H1 (cell line): ENCODE measurements around the gene UBE2E2. TPM values are rescaled to one million over a fixed set of nuclear protein-coding genes. Genes with fewer than 3 reads are reported as not detected.
A peak's percentile ranks its signal among the peaks of the same experiment; 100 is the strongest.

ENCODE experiments used
- CTCF ChIA-PET: fragments of 300-600 bp; sonication (Branson Sonifier 250); formaldehyde crosslinking; loops from one replicate; lab custom pipeline; 2021; ENCODE audit not compliant: partially characterized antibody; lab: Charles Lee
- POLR2A ChIA-PET: fragments of 300-600 bp; sonication (Branson Sonifier 250); formaldehyde crosslinking; loops from one replicate; lab custom pipeline; 2021; ENCODE audit warnings: inconsistent platforms; ENCODE audit not compliant: partially characterized antibody; lab: Charles Lee
- DNase-seq, 2 experiments: peaks; one replicate each; pipeline versions ENCODE4 v3.0.0 to v3.0.0-alpha.2; 2010 to 2022; ENCODE audit warnings: low spot score in 2 of 2, low read depth in 1 of 2, mixed read lengths in 1 of 2
- FAIRE-seq: peaks from 2 replicates; lab custom pipeline; 2011; peaks lifted over from hg19 to GRCh38; lab: Jason Lieb, UNC
- H2AFZ ChIP-seq: 2 replicates; pipeline ENCODE4 v1.8.1; 2012; ENCODE audit warnings: low read length, inconsistent platforms
- H2AK5ac ChIP-seq: 2 replicates; pipeline ENCODE4 v1.6.1; 2013; ENCODE audit warnings: low read depth, low read length
- H2BK120ac ChIP-seq: replicated peaks from 2 replicates; pipeline ENCODE3; 2013; ENCODE audit warnings: low read depth, low read length, inconsistent platforms
- H2BK12ac ChIP-seq: 2 replicates; pipeline ENCODE4 v1.6.1; 2013; ENCODE audit warnings: low read depth, low read length
- H2BK15ac ChIP-seq: 2 replicates; pipeline ENCODE4 v1.6.1; 2013; ENCODE audit warnings: low read length
- H2BK20ac ChIP-seq: 2 replicates; pipeline ENCODE4 v1.6.1; 2013; ENCODE audit warnings: low read length
- H2BK5ac ChIP-seq: 2 replicates; pipeline ENCODE4 v1.6.1; 2013; ENCODE audit warnings: low read depth, low read length
- H3K14ac ChIP-seq: 2 replicates; pipeline ENCODE4 v1.6.1; 2013; ENCODE audit warnings: inconsistent platforms; ENCODE audit not compliant: insufficient read length
- H3K18ac ChIP-seq: 2 replicates; pipeline ENCODE4 v1.6.1; 2013; ENCODE audit warnings: low read length; ENCODE audit errors: extremely low read depth
- H3K23ac ChIP-seq: 2 replicates; pipeline ENCODE4 v1.6.1; 2013; ENCODE audit warnings: inconsistent platforms; ENCODE audit not compliant: insufficient read length
- H3K23me2 ChIP-seq: 2 replicates; pipeline ENCODE4 v1.6.1; 2013; ENCODE audit warnings: low read depth, low read length
- H3K27ac ChIP-seq: 2 replicates; pipeline ENCODE4 v1.6.1; 2011; ENCODE audit warnings: low read depth, low read length, inconsistent platforms
- H3K27me3 ChIP-seq, 4 experiments: replicated peaks in 1 of 4; 1 replicate in 1 of 4; 2 replicates in 3 of 4; pipeline versions ENCODE4 v1.6.1 to v1.8.1; 2011 to 2013; ENCODE audit warnings: low read length in 3 of 4, mild to moderate bottlenecking in 3 of 4, inconsistent platforms in 2 of 4, mixed read lengths in 2 of 4, moderate library complexity in 1 of 4; ENCODE audit not compliant: control insufficient read depth in 3 of 4, insufficient read depth in 3 of 4; ENCODE audit errors: extremely low read depth in 1 of 4
- H3K36me3 ChIP-seq, 4 experiments: 2 replicates each; pipeline versions ENCODE4 v1.6.1 to v1.8.1; 2011 to 2013; ENCODE audit warnings: mild to moderate bottlenecking in 4 of 4, low read length in 3 of 4, moderate library complexity in 2 of 4, control low read depth in 1 of 4, inconsistent platforms in 1 of 4; ENCODE audit not compliant: insufficient read depth in 4 of 4, control insufficient read depth in 2 of 4
- H3K4ac ChIP-seq: replicated peaks from 2 replicates; pipeline ENCODE3; 2013; ENCODE audit warnings: low read length, low read depth, mixed read lengths, inconsistent platforms; ENCODE audit not compliant: insufficient read length
- H3K4me1 ChIP-seq, 4 experiments: replicated peaks in 1 of 4; 1 replicate in 1 of 4; 2 replicates in 3 of 4; pipeline versions ENCODE4 v1.6.1 to v1.8.1; 2011 to 2013; ENCODE audit warnings: low read length in 3 of 4, inconsistent platforms in 2 of 4, mixed read lengths in 1 of 4; ENCODE audit not compliant: insufficient read depth in 4 of 4, control insufficient read depth in 3 of 4
- H3K4me2 ChIP-seq, 2 experiments: 2 replicates each; pipeline versions ENCODE4 v1.6.1 to v1.8.1; 2011 to 2013; ENCODE audit warnings: low read depth in 2 of 2, low read length in 2 of 2, control low read depth in 1 of 2, inconsistent platforms in 1 of 2, mild to moderate bottlenecking in 1 of 2; ENCODE audit not compliant: insufficient read depth in 1 of 2
- H3K4me3 ChIP-seq, 4 experiments: fragments of 200-600, 300-600 bp in 1 of 4; sonication (generic), shearing (Covaris generic), sonication (Bioruptor Twin) in 1 of 4; 2 replicates each; pipeline versions ENCODE4 v1.5.1 to v1.8.1; 2011 to 2016; ENCODE audit warnings: low read length in 4 of 4, low read depth in 3 of 4, control low read depth in 2 of 4, inconsistent platforms in 2 of 4, mild to moderate bottlenecking in 2 of 4, mixed read lengths in 1 of 4, moderate library complexity in 1 of 4; ENCODE audit not compliant: insufficient read depth in 2 of 4; ENCODE audit errors: extremely low read depth in 1 of 4
- H3K56ac ChIP-seq: replicated peaks from 2 replicates; pipeline ENCODE3; 2013; ENCODE audit warnings: low read depth, mild to moderate bottlenecking, mixed read lengths, low read length, inconsistent platforms; ENCODE audit not compliant: insufficient read length
- H3K79me1 ChIP-seq: 2 replicates; pipeline ENCODE4 v1.6.1; 2013; ENCODE audit warnings: low read depth, low read length, control low read depth
- H3K79me2 ChIP-seq, 2 experiments: 2 replicates each; pipeline versions ENCODE4 v1.6.1 to v1.8.1; 2012 to 2013; ENCODE audit warnings: low read length in 2 of 2, mild to moderate bottlenecking in 2 of 2, inconsistent platforms in 1 of 2; ENCODE audit not compliant: insufficient read depth in 2 of 2, control insufficient read depth in 1 of 2
- H3K9ac ChIP-seq, 4 experiments: replicated peaks in 1 of 4; 1 replicate in 1 of 4; 2 replicates in 3 of 4; pipeline versions ENCODE4 v1.6.1 to v1.8.1; 2011 to 2013; ENCODE audit warnings: low read depth in 3 of 4, low read length in 3 of 4, control low read depth in 2 of 4, mild to moderate bottlenecking in 2 of 4, moderate library complexity in 2 of 4, inconsistent platforms in 1 of 4; ENCODE audit errors: extremely low read depth in 1 of 4
- H3K9me3 ChIP-seq, 2 experiments: 2 replicates each; pipeline versions ENCODE4 v1.6.1 to v1.8.1; 2012 to 2013; ENCODE audit warnings: mild to moderate bottlenecking in 2 of 2, moderate library complexity in 2 of 2, control low read depth in 1 of 2, inconsistent platforms in 1 of 2, low read depth in 1 of 2, low read length in 1 of 2, mixed read lengths in 1 of 2; ENCODE audit not compliant: insufficient read depth in 2 of 2
- H4K20me1 ChIP-seq, 2 experiments: replicated peaks in 1 of 2; 2 replicates each; pipeline versions ENCODE3 to v1.8.1; 2011 to 2013; ENCODE audit warnings: inconsistent platforms in 2 of 2, low read length in 2 of 2, mild to moderate bottlenecking in 1 of 2; ENCODE audit not compliant: insufficient read depth in 2 of 2, control insufficient read depth in 1 of 2
- H4K5ac ChIP-seq: 2 replicates; pipeline ENCODE4 v1.6.1; 2013; ENCODE audit warnings: low read length, low read depth, mixed read lengths, inconsistent platforms; ENCODE audit not compliant: insufficient read length
- H4K8ac ChIP-seq: 2 replicates; pipeline ENCODE4 v1.8.0; 2013; ENCODE audit warnings: mild to moderate bottlenecking, moderate library complexity, low read length, inconsistent platforms; ENCODE audit not compliant: insufficient read depth; ENCODE audit errors: extremely low read depth
- H4K91ac ChIP-seq: replicated peaks from 2 replicates; pipeline ENCODE3; 2013; ENCODE audit warnings: low read length, mixed read lengths, inconsistent platforms; ENCODE audit not compliant: insufficient read length
- CHD1 ChIP-seq: IDR thresholded peaks from 2 replicates; pipeline ENCODE4 v1.6.1; 2012; ENCODE audit warnings: low read depth, low read length, improper control_type of control experiment
- CHD2 ChIP-seq: IDR thresholded peaks from 2 replicates; pipeline ENCODE4 v1.6.1; 2012; ENCODE audit warnings: low read length, improper control_type of control experiment
- CTBP2 ChIP-seq: IDR thresholded peaks from 2 replicates; pipeline ENCODE4 v1.7.0; 2011; ENCODE audit warnings: borderline replicate concordance, mild to moderate bottlenecking, moderate library complexity, mixed read lengths, low read length; ENCODE audit not compliant: insufficient read depth, insufficient read length
- SIN3A ChIP-seq, 2 experiments: IDR thresholded peaks in 1 of 2; conservative IDR thresholded peaks in 1 of 2; 2 replicates each; pipeline ENCODE4 v1.6.1; 2011 to 2012; ENCODE audit warnings: low read length in 2 of 2, improper control_type of control experiment in 1 of 2, low read depth in 1 of 2, mild to moderate bottlenecking in 1 of 2
- TAF1 ChIP-seq: IDR thresholded peaks from 2 replicates; pipeline ENCODE4 v1.6.1; 2011; ENCODE audit warnings: mild to moderate bottlenecking, low read depth, low read length
- TCF12 ChIP-seq: IDR thresholded peaks from 2 replicates; pipeline ENCODE4 v1.6.1; 2011; ENCODE audit warnings: low read depth, mild to moderate bottlenecking, low read length
- WGBS, 2 experiments: shearing (Covaris generic) in 1 of 2; methylation state at CpG; one replicate each; pipeline versions ENCODE4 v1.1.6 to v1.1.7; 2013 to 2015; ENCODE audit warnings: low lambda C conversion rate in 2 of 2, mixed read lengths in 2 of 2, inconsistent platforms in 1 of 2, low coverage in 1 of 2, missing lambda C conversion rate in 1 of 2; ENCODE audit not compliant: insufficient replicate concordance in 2 of 2, insufficient coverage in 1 of 2, insufficient read length in 1 of 2; ENCODE audit errors: extremely low coverage in 1 of 2, missing lambda C conversion rate in 1 of 2; 5-methylcytosine and 5-hydroxymethylcytosine counted together
- polyA plus RNA-seq, 7 experiments: library from polyadenylated mRNA; depleted of rRNA in 3 of 7; stranded (reverse) in 5 of 7; unstranded in 2 of 7; fragments of >200 nt in 5 of 7; fragments of 200-250 nt in 2 of 7; gene quantifications; 1 replicate in 5 of 7; 2 replicates in 1 of 7; 4 replicates in 1 of 7; pipeline versions ENCODE4 v1.2.1 to v1.2.3, GENCODE V29; 2011 to 2013; ENCODE audit warnings: missing spikeins in 2 of 7, mixed read lengths in 2 of 7
- total RNA-seq: library from RNA; stranded (reverse); fragmentation: NEBNext Ultra II Directional; extraction: Animal tissue kit (Norgen Biotek cat#: 25700); gene quantifications from 2 replicates; pipeline ENCODE4 v1.2.1, GENCODE V29; 2021
- TF ChIP-seq, protein P1 (sequence below), 3 experiments: IDR thresholded peaks; 1 replicate in 2 of 3; 2 replicates in 1 of 3; pipeline versions ENCODE4 v1.5.1 to v1.6.1; 2011; ENCODE audit warnings: low read length in 3 of 3, mild to moderate bottlenecking in 3 of 3, inconsistent platforms in 2 of 3, low read depth in 1 of 3, moderate library complexity in 1 of 3; ENCODE audit not compliant: insufficient read depth in 1 of 3; ENCODE audit errors: control extremely low read depth in 1 of 3

The UBE2E2 gene
- total and polyA plus RNA-seq, 2 of the 8 experiments (the other 6 are each of a cell fraction or from before 2014, with no cell fraction given) = 57.6 to 70.6 TPM

DNA sequence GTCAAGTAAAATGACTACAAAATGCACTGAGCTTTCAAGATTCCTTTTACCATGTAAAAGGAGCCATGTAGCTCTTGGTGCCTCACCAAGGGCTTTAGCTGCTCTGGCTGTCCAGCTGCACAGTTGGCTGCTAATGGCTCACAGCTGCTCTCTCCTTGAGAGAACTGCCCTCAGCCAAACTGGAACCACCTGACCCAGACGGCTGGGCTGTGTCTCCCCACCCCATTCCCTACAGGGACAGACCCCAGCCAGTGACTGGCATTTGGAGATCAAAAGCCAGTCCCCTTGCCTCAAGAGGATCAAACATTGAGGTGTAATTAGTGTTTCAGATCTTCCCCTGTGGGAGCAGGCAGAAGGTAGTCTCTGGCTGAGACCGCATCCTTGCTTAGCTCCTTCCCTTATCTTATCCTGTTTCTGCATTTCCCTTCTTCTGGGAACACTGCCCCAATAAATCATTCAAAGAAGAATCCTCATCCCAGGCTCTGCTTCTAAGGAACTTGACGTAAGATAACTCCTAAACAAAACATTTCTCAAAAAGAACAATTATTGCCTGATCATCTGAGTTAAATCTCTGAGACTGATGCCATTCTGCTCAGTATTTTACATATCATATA is 28.6 kb upstream of the UBE2E2 start:
- TF ChIP-seq CHD1 (no peak), CTBP2 (no peak), TCF12 (0 out of 2 replicates have a peak, but pooled peaks have one; percentile 48), SIN3A (conservative IDR thresholded peaks at IDR 0.05 in 1 of 2, IDR thresholded peaks at IDR 0.05 in 1 of 2; ENCODE audit: low read depth in 1 of 2, low read length in 2 of 2) (no peak), TAF1 (no peak), CHD2 (no peak)
- TF ChIP-seq, protein P1, sequence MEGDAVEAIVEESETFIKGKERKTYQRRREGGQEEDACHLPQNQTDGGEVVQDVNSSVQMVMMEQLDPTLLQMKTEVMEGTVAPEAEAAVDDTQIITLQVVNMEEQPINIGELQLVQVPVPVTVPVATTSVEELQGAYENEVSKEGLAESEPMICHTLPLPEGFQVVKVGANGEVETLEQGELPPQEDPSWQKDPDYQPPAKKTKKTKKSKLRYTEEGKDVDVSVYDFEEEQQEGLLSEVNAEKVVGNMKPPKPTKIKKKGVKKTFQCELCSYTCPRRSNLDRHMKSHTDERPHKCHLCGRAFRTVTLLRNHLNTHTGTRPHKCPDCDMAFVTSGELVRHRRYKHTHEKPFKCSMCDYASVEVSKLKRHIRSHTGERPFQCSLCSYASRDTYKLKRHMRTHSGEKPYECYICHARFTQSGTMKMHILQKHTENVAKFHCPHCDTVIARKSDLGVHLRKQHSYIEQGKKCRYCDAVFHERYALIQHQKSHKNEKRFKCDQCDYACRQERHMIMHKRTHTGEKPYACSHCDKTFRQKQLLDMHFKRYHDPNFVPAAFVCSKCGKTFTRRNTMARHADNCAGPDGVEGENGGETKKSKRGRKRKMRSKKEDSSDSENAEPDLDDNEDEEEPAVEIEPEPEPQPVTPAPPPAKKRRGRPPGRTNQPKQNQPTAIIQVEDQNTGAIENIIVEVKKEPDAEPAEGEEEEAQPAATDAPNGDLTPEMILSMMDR (IDR thresholded peaks at IDR 0.05; ENCODE audit: control extremely low read depth in 1 of 3, insufficient read depth in 1 of 3, low read depth in 1 of 3, low read length in 3 of 3) = no peak

More for the DNA sequence above, 28.6 kb upstream of the UBE2E2 start:
- H2BK20ac ChIP-seq = no peak overlapping the region
- H3K4me3 ChIP-seq = no peak overlapping the region
- no peaks in the 10 kb centered on the region for H3K27me3 ChIP-seq
- no peaks in the 10 kb centered on the region for H3K36me3 ChIP-seq
- H3K4me2 ChIP-seq = no peak overlapping the region
- no peak overlapping the region for H2BK15ac ChIP-seq
- no peak overlapping the region for H2AK5ac ChIP-seq
- no peak overlapping the region for H3K4ac ChIP-seq
- H3K56ac ChIP-seq = no peak overlapping the region
- peak overlapping the region; percentile 59; the same call in 1 of the 2 replicates for H2AFZ ChIP-seq
- H3K23me2 ChIP-seq = no peaks in the 10 kb centered on the region; the same call in 1 of the 2 replicates
- no peak overlapping the region for H4K91ac ChIP-seq
- no peaks in the 10 kb centered on the region for H3K4me1 ChIP-seq
- no peak overlapping the region for H4K5ac ChIP-seq
- CTCF ChIA-PET = no interaction called here
- H3K18ac ChIP-seq = no peak overlapping the region
- no peak for DNase-seq
- no peaks in the 10 kb centered on the region for H4K20me1 ChIP-seq
- H3K27ac ChIP-seq = no peak overlapping the region
- no peak for FAIRE-seq
- no peak overlapping the region for H2BK120ac ChIP-seq
- no peak overlapping the region for H2BK5ac ChIP-seq
- no peak overlapping the region for H3K9ac ChIP-seq
- no peak overlapping the region for H3K23ac ChIP-seq
- H4K8ac ChIP-seq = no peak overlapping the region
- no peak overlapping the region for H2BK12ac ChIP-seq
- H3K9me3 ChIP-seq = no peaks in the 10 kb centered on the region
- H3K79me1 ChIP-seq = no peaks in the 10 kb centered on the region
- H3K14ac ChIP-seq = no peak overlapping the region
- POLR2A ChIA-PET = no interaction called here
- no peaks in the 10 kb centered on the region for H3K79me2 ChIP-seq
- WGBS, 2 experiments = 75% methylated on average over 3 of the region's 3 CpGs; no CpG with 5 or more reads in 1 of the 2 experiments
